ENCODE data around the gene GPBAR1.

GRCh38 chr2:218218268-218219185 is 42.3 kb upstream of the GPBAR1 start:
- TF ChIP-seq NRF1 (IDR thresholded peaks at IDR 0.05; ENCODE audit: low read depth, low read length) (no peak), CEBPB (IDR thresholded peaks at IDR 0.05; ENCODE audit: low read depth, low read length) (no peak), CHD2 (IDR thresholded peaks at IDR 0.05; ENCODE audit: low read length) (no peak), HDAC2 (IDR thresholded peaks at IDR 0.05; ENCODE audit: borderline replicate concordance in 1 of 2, low read depth in 2 of 2, low read length in 2 of 2) (no peak), POLR2A (IDR thresholded peaks at IDR 0.05; ENCODE audit: control extremely low read depth in 1 of 2, low read depth in 2 of 2, low read length in 2 of 2) (no peak), BRCA1 (IDR thresholded peaks at IDR 0.05; ENCODE audit: low read depth, low read length) (no peak), ATF3 (IDR thresholded peaks at IDR 0.05; ENCODE audit: insufficient read depth, low read depth, low read length) (no peak), EZH2 (IDR thresholded peaks at IDR 0.05; ENCODE audit: low read depth, low read length, severe bottlenecking) (no peak), SP1 (IDR thresholded peaks at IDR 0.05; ENCODE audit: low read depth, low read length) (no peak)
- TF ChIP-seq, protein P1, sequence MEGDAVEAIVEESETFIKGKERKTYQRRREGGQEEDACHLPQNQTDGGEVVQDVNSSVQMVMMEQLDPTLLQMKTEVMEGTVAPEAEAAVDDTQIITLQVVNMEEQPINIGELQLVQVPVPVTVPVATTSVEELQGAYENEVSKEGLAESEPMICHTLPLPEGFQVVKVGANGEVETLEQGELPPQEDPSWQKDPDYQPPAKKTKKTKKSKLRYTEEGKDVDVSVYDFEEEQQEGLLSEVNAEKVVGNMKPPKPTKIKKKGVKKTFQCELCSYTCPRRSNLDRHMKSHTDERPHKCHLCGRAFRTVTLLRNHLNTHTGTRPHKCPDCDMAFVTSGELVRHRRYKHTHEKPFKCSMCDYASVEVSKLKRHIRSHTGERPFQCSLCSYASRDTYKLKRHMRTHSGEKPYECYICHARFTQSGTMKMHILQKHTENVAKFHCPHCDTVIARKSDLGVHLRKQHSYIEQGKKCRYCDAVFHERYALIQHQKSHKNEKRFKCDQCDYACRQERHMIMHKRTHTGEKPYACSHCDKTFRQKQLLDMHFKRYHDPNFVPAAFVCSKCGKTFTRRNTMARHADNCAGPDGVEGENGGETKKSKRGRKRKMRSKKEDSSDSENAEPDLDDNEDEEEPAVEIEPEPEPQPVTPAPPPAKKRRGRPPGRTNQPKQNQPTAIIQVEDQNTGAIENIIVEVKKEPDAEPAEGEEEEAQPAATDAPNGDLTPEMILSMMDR (IDR thresholded peaks at IDR 0.05; ENCODE audit: control extremely low read depth in 1 of 3, insufficient read depth in 1 of 3, low read depth in 1 of 3, low read length in 3 of 3), result no peak
- TF ChIP-seq, protein P2, sequence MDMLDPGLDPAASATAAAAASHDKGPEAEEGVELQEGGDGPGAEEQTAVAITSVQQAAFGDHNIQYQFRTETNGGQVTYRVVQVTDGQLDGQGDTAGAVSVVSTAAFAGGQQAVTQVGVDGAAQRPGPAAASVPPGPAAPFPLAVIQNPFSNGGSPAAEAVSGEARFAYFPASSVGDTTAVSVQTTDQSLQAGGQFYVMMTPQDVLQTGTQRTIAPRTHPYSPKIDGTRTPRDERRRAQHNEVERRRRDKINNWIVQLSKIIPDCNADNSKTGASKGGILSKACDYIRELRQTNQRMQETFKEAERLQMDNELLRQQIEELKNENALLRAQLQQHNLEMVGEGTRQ (IDR thresholded peaks at IDR 0.05; ENCODE audit: low read length), result no peak
